SK-N-SH (cell line): ENCODE data around the gene ETDA. TPM values are rescaled to one million over a fixed set of nuclear protein-coding genes. Genes with fewer than 3 reads are reported as not detected.
"Not testable (repeated sequence)": the region's sequence is repeated elsewhere in the genome, so short reads cannot be mapped to it uniquely, and the experiment has no call there.

ENCODE experiments used
- CTCF ChIA-PET: fragments of 300-600, 350-600 bp; formaldehyde crosslinking; extraction: SDS; loops from one replicate; lab custom pipeline; 2021; lab: Yijun Ruan, JAX
- POLR2A ChIA-PET: fragments of 350-600 bp; sonication (Branson Sonifier 250); formaldehyde crosslinking; extraction: SDS; loops from one replicate; lab custom pipeline; 2020; ENCODE audit warnings: antibody characterized with exemption, inconsistent platforms; lab: Yijun Ruan, JAX
- DNase-seq: peaks from one replicate; pipeline ENCODE4 v3.0.0; 2012
- H2AFZ ChIP-seq: fragments of 200-600 bp; sonication (generic); 2 replicates; pipeline ENCODE4 v1.8.1; 2016; ENCODE audit warnings: antibody characterized with exemption, mild to moderate bottlenecking, low read depth
- H3F3A ChIP-seq: fragments of 200-600 bp; sonication (generic); replicated peaks from 2 replicates; pipeline ENCODE3; 2016; ENCODE audit warnings: antibody characterized with exemption, mild to moderate bottlenecking; ENCODE audit not compliant: insufficient read depth
- H3K27ac ChIP-seq, 2 experiments: fragments of 200-500 bp in 1 of 2; fragments of 200-600 bp in 1 of 2; sonication (Bioruptor generic) in 1 of 2; sonication (generic), shearing (Covaris generic) in 1 of 2; 2 replicates each; pipeline versions ENCODE4 v1.5.1 to v1.6.1; 2014 to 2016; ENCODE audit warnings: low read depth in 2 of 2, inconsistent platforms in 1 of 2, low read length in 1 of 2, mild to moderate bottlenecking in 1 of 2, mixed read lengths in 1 of 2
- H3K27me3 ChIP-seq: fragments of 200-600 bp; sonication (generic), shearing (Covaris generic); 2 replicates; pipeline ENCODE4 v1.6.1; 2016; ENCODE audit warnings: mixed run types; ENCODE audit not compliant: insufficient read depth
- H3K36me3 ChIP-seq, 2 experiments: fragments of 200-500 bp in 1 of 2; fragments of 200-600 bp in 1 of 2; sonication (Bioruptor generic) in 1 of 2; sonication (generic) in 1 of 2; replicated peaks in 1 of 2; 2 replicates each; pipeline versions ENCODE3 to v1.5.1; 2014 to 2016; ENCODE audit warnings: low read length in 1 of 2, mild to moderate bottlenecking in 1 of 2; ENCODE audit not compliant: insufficient read depth in 2 of 2, control insufficient read depth in 1 of 2
- H3K4me1 ChIP-seq, 2 experiments: fragments of 200-500 bp in 1 of 2; fragments of 200-600 bp in 1 of 2; sonication (Bioruptor generic) in 1 of 2; sonication (generic), shearing (Covaris generic) in 1 of 2; 2 replicates each; pipeline versions ENCODE4 v1.5.1 to v1.6.1; 2014 to 2016; ENCODE audit warnings: low read depth in 1 of 2, low read length in 1 of 2, mixed run types in 1 of 2; ENCODE audit not compliant: insufficient read depth in 2 of 2, control insufficient read depth in 1 of 2
- H3K4me2 ChIP-seq: fragments of 200-600 bp; sonication (generic), shearing (Covaris generic); 2 replicates; pipeline ENCODE4 v1.6.1; 2017; ENCODE audit warnings: mixed run types
- H3K4me3 ChIP-seq, 2 experiments: fragments of 200-500 bp in 1 of 2; fragments of 200-600 bp in 1 of 2; sonication (Bioruptor generic) in 1 of 2; sonication (generic), shearing (Covaris generic) in 1 of 2; 2 replicates each; pipeline versions ENCODE4 v1.5.1 to v1.8.1; 2014 to 2016; ENCODE audit warnings: low read depth in 2 of 2, inconsistent platforms in 1 of 2, low read length in 1 of 2, mild to moderate bottlenecking in 1 of 2, mixed read lengths in 1 of 2, moderate library complexity in 1 of 2
- H3K79me2 ChIP-seq: fragments of 200-600 bp; sonication (generic); 2 replicates; pipeline ENCODE4 v1.8.1; 2017; ENCODE audit warnings: mild to moderate bottlenecking; ENCODE audit not compliant: insufficient read depth
- H3K9ac ChIP-seq: fragments of 200-600 bp; sonication (generic); 2 replicates; pipeline ENCODE4 v1.6.1; 2017; ENCODE audit warnings: mixed run types
- H3K9me2 ChIP-seq: fragments of 200-600 bp; sonication (generic); 2 replicates; pipeline ENCODE4 v1.6.1; 2017; ENCODE audit warnings: mixed run types
- H3K9me3 ChIP-seq: fragments of 200-600 bp; sonication (generic); 2 replicates; pipeline ENCODE4 v1.6.1; 2017; ENCODE audit warnings: mixed run types, mild to moderate bottlenecking, moderate library complexity
- H4K20me1 ChIP-seq: fragments of 200-600 bp; sonication (generic); 2 replicates; pipeline ENCODE4 v1.6.1; 2017; ENCODE audit warnings: mild to moderate bottlenecking, mixed run types; ENCODE audit not compliant: insufficient read depth
- CHD2 ChIP-seq: fragments of 150-350 bp; IDR thresholded peaks from 2 replicates; pipeline ENCODE4 v1.6.1; 2018; ENCODE audit warnings: low read length; ENCODE audit not compliant: partially characterized antibody
- CTCF ChIP-seq: fragments of 200-600 bp; sonication (generic); IDR thresholded peaks from 2 replicates; pipeline ENCODE4 v1.6.1; 2017; ENCODE audit warnings: antibody characterized with exemption, mild to moderate bottlenecking, moderate library complexity
- EP300 ChIP-seq, 2 experiments: IDR thresholded peaks; 2 replicates each; pipeline versions ENCODE4 v1.4.0 to v1.6.1; 2012; ENCODE audit warnings: borderline replicate concordance in 1 of 2, low read depth in 1 of 2, low read length in 1 of 2
- FOXJ3 ChIP-seq: sonication (generic); formaldehyde crosslinking; IDR thresholded peaks from 2 replicates; pipeline ENCODE4 v1.5.1; 2020; ENCODE audit warnings: mild to moderate bottlenecking, missing genetic modification reagents
- GABPA ChIP-seq: IDR thresholded peaks from 2 replicates; pipeline ENCODE4 v1.4.0; 2012; ENCODE audit warnings: low read depth, mild to moderate bottlenecking
- JUND ChIP-seq: IDR thresholded peaks from 2 replicates; pipeline ENCODE4 v1.4.0; 2012
- MEF2A ChIP-seq: IDR thresholded peaks from 2 replicates; pipeline ENCODE4 v1.4.0; 2012; ENCODE audit warnings: low read depth, borderline replicate concordance
- NRF1 ChIP-seq: IDR thresholded peaks from 2 replicates; pipeline ENCODE4 v1.6.1; 2012; ENCODE audit warnings: low read depth, mild to moderate bottlenecking, low read length
- PBX3 ChIP-seq: IDR thresholded peaks from 2 replicates; pipeline ENCODE4; 2012
- POLR2AphosphoS5 ChIP-seq: IDR thresholded peaks from 2 replicates; pipeline ENCODE4 v1.6.1; 2012; ENCODE audit warnings: low read depth, low read length
- RCOR1 ChIP-seq: fragments of 150-350 bp; IDR thresholded peaks from 2 replicates; pipeline ENCODE4 v1.6.1; 2017; ENCODE audit warnings: antibody characterized with exemption, low read length
- RFX5 ChIP-seq: IDR thresholded peaks from 2 replicates; pipeline ENCODE4 v1.6.1; 2012; ENCODE audit warnings: mild to moderate bottlenecking, improper control_type of control experiment, low read length
- SIN3A ChIP-seq: IDR thresholded peaks from 2 replicates; pipeline ENCODE4 v1.6.1; 2012; ENCODE audit warnings: low read depth, mild to moderate bottlenecking, low read length, moderate library complexity, borderline replicate concordance
- TAF1 ChIP-seq: IDR thresholded peaks from 2 replicates; pipeline ENCODE4 v1.6.1; 2012; ENCODE audit warnings: low read depth, mild to moderate bottlenecking, low read length, moderate library complexity, borderline replicate concordance
- TCF12 ChIP-seq: IDR thresholded peaks from 2 replicates; pipeline ENCODE4 v1.4.0; 2012
- ZBTB33 ChIP-seq: IDR thresholded peaks from 2 replicates; pipeline ENCODE4 v1.4.0; 2012; ENCODE audit warnings: low read depth, borderline replicate concordance
- WGBS: methylation state at CpG from one replicate; pipeline ENCODE4 v1.1.6; 2017; ENCODE audit warnings: low lambda C conversion rate; 5-methylcytosine and 5-hydroxymethylcytosine counted together
- polyA plus RNA-seq, 3 experiments: library from polyadenylated mRNA; depleted of rRNA; stranded (reverse); fragments of >200 nt; gene quantifications; 2 replicates each; pipeline ENCODE4 v1.2.3, GENCODE V29; 2012

The ETDA gene
- polyA plus RNA-seq, 1 of the 3 experiments (the other 2 are of a cell fraction) = not detected

- no peak for TF ChIP-seq ZBTB33
- no peak for TF ChIP-seq TAF1
- no peak for TF ChIP-seq SIN3A
- no peak for TF ChIP-seq NRF1
Observed at GRCh38 chrX:135213200-135213844, 38.5 kb upstream of the ETDA start (continued).

GRCh38 chrX:135245989-135246388 is 5.9 kb upstream of the ETDA start:
- DNase-seq, H3K79me2 ChIP-seq, H3K9me2 ChIP-seq, H3K9ac ChIP-seq, H3K4me3 ChIP-seq, H2AFZ ChIP-seq, CTCF ChIA-PET, POLR2A ChIA-PET, H3K27me3 ChIP-seq, H3K27ac ChIP-seq, H4K20me1 ChIP-seq, H3K9me3 ChIP-seq, H3K4me2 ChIP-seq, H3K36me3 ChIP-seq, H3K4me1 ChIP-seq, H3F3A ChIP-seq: not testable (repeated sequence)
- WGBS = no CpG with 5 or more reads among the region's 6 CpGs

GRCh38 chrX:135256087-135256684 is 4.3 kb downstream of the ETDA start:
- H3K4me3 ChIP-seq, H3K9me3 ChIP-seq, H3K27me3 ChIP-seq, H3K9ac ChIP-seq, H3K4me1 ChIP-seq, H3K4me2 ChIP-seq, POLR2A ChIA-PET, H3K9me2 ChIP-seq, H3F3A ChIP-seq, H3K36me3 ChIP-seq, H4K20me1 ChIP-seq, CTCF ChIA-PET, H2AFZ ChIP-seq, H3K27ac ChIP-seq, DNase-seq, H3K79me2 ChIP-seq: not testable (repeated sequence)
- 9% methylated on average over 5 of the region's 8 CpGs for WGBS

GRCh38 chrX:135256923-135257322 is 5.1 kb downstream of the ETDA start:
- H4K20me1 ChIP-seq = no peaks in the 10 kb centered on the region
- no peak for DNase-seq
- H3K9me2 ChIP-seq = no peaks in the 10 kb centered on the region
- no peaks in the 10 kb centered on the region for H3F3A ChIP-seq
- H2AFZ ChIP-seq = no peak overlapping the region
- H3K27ac ChIP-seq = no peak overlapping the region
- no peaks in the 10 kb centered on the region for H3K27me3 ChIP-seq
- no peak overlapping the region for H3K4me3 ChIP-seq
- H3K79me2 ChIP-seq = no peaks in the 10 kb centered on the region
- no peaks in the 10 kb centered on the region for H3K4me1 ChIP-seq
- no peak overlapping the region for H3K9ac ChIP-seq
- 0% methylated on average over 3 of the region's 6 CpGs for WGBS
- H3K4me2 ChIP-seq = no peak overlapping the region
- POLR2A ChIA-PET = no interaction called here
- H3K36me3 ChIP-seq = no peaks in the 10 kb centered on the region
- H3K9me3 ChIP-seq = no peaks in the 10 kb centered on the region
- CTCF ChIA-PET = no interaction called here
- TF ChIP-seq RCOR1 = no peak
- TF ChIP-seq PBX3 = no peak
- no peak for TF ChIP-seq JUND
- no peak for TF ChIP-seq TCF12
- TF ChIP-seq MEF2A = no peak
- no peak for TF ChIP-seq CTCF
- TF ChIP-seq EP300 (IDR thresholded peaks at IDR 0.05; ENCODE audit: borderline replicate concordance in 1 of 2, low read depth in 1 of 2, low read length in 1 of 2) = no peak
- no peak for TF ChIP-seq CHD2
- TF ChIP-seq RFX5 = no peak
- TF ChIP-seq SIN3A = no peak
- TF ChIP-seq POLR2AphosphoS5 = no peak
- no peak for TF ChIP-seq GABPA
- TF ChIP-seq FOXJ3 (CRISPR knock-in tag) = no peak
